Gastrocnemius medialis (tissue), 4 donors: ENCODE measurements around the gene BCL11B.

Source experiments
- CTCF ChIP-seq, 5 experiments: fragments of 450-650 bp in 3 of 5; fragments of 200-600 bp in 2 of 5; sonication (generic) in 2 of 5; IDR thresholded peaks in 4 of 5; conservative IDR thresholded peaks in 1 of 5; 1 replicate in 4 of 5; 2 replicates in 1 of 5; pipeline ENCODE4 v1.5.1; 2016 to 2019; ENCODE audit warnings: antibody characterized with exemption in 5 of 5, mild to moderate bottlenecking in 3 of 5, moderate library complexity in 3 of 5
- POLR2A ChIP-seq, 2 donors: fragments of 450-650 bp; IDR thresholded peaks; one replicate each; pipeline ENCODE4 v1.6.1; 2017; ENCODE audit warnings: antibody characterized with exemption in 2 of 2, mild to moderate bottlenecking in 2 of 2, moderate library complexity in 2 of 2

- no peak for TF ChIP-seq CTCF (IDR thresholded peaks at IDR 0.05 in 4 of 5, conservative IDR thresholded peaks at IDR 0.05 in 1 of 5)
- TF ChIP-seq POLR2A (IDR thresholded peaks at IDR 0.05), result no peak
Observed at GRCh38 chr14:99203801-99204200, 68.2 kb downstream of the BCL11B start.
